SK-N-SH (cell line): ENCODE data around the gene SLC26A1. TPM values are rescaled to one million over a fixed set of nuclear protein-coding genes. Genes with fewer than 3 reads are reported as not detected.

Experiments used
- CTCF ChIA-PET: fragments of 300-600, 350-600 bp; formaldehyde crosslinking; extraction: SDS; loops from one replicate; lab custom pipeline; 2021; lab: Yijun Ruan, JAX
- POLR2A ChIA-PET: fragments of 350-600 bp; sonication (Branson Sonifier 250); formaldehyde crosslinking; extraction: SDS; loops from one replicate; lab custom pipeline; 2020; ENCODE audit warnings: antibody characterized with exemption, inconsistent platforms; lab: Yijun Ruan, JAX
- DNase-seq: peaks from one replicate; pipeline ENCODE4 v3.0.0; 2012
- H2AFZ ChIP-seq: fragments of 200-600 bp; sonication (generic); 2 replicates; pipeline ENCODE4 v1.8.1; 2016; ENCODE audit warnings: antibody characterized with exemption, mild to moderate bottlenecking, low read depth
- H3F3A ChIP-seq: fragments of 200-600 bp; sonication (generic); replicated peaks from 2 replicates; pipeline ENCODE3; 2016; ENCODE audit warnings: antibody characterized with exemption, mild to moderate bottlenecking; ENCODE audit not compliant: insufficient read depth
- H3K27ac ChIP-seq, 2 experiments: fragments of 200-500 bp in 1 of 2; fragments of 200-600 bp in 1 of 2; sonication (Bioruptor generic) in 1 of 2; sonication (generic), shearing (Covaris generic) in 1 of 2; 2 replicates each; pipeline versions ENCODE4 v1.5.1 to v1.6.1; 2014 to 2016; ENCODE audit warnings: low read depth in 2 of 2, inconsistent platforms in 1 of 2, low read length in 1 of 2, mild to moderate bottlenecking in 1 of 2, mixed read lengths in 1 of 2
- H3K27me3 ChIP-seq: fragments of 200-600 bp; sonication (generic), shearing (Covaris generic); 2 replicates; pipeline ENCODE4 v1.6.1; 2016; ENCODE audit warnings: mixed run types; ENCODE audit not compliant: insufficient read depth
- H3K36me3 ChIP-seq, 2 experiments: fragments of 200-500 bp in 1 of 2; fragments of 200-600 bp in 1 of 2; sonication (Bioruptor generic) in 1 of 2; sonication (generic) in 1 of 2; replicated peaks in 1 of 2; 2 replicates each; pipeline versions ENCODE3 to v1.5.1; 2014 to 2016; ENCODE audit warnings: low read length in 1 of 2, mild to moderate bottlenecking in 1 of 2; ENCODE audit not compliant: insufficient read depth in 2 of 2, control insufficient read depth in 1 of 2
- H3K4me1 ChIP-seq, 2 experiments: fragments of 200-500 bp in 1 of 2; fragments of 200-600 bp in 1 of 2; sonication (Bioruptor generic) in 1 of 2; sonication (generic), shearing (Covaris generic) in 1 of 2; 2 replicates each; pipeline versions ENCODE4 v1.5.1 to v1.6.1; 2014 to 2016; ENCODE audit warnings: low read depth in 1 of 2, low read length in 1 of 2, mixed run types in 1 of 2; ENCODE audit not compliant: insufficient read depth in 2 of 2, control insufficient read depth in 1 of 2
- H3K4me2 ChIP-seq: fragments of 200-600 bp; sonication (generic), shearing (Covaris generic); 2 replicates; pipeline ENCODE4 v1.6.1; 2017; ENCODE audit warnings: mixed run types
- H3K4me3 ChIP-seq, 2 experiments: fragments of 200-500 bp in 1 of 2; fragments of 200-600 bp in 1 of 2; sonication (Bioruptor generic) in 1 of 2; sonication (generic), shearing (Covaris generic) in 1 of 2; 2 replicates each; pipeline versions ENCODE4 v1.5.1 to v1.8.1; 2014 to 2016; ENCODE audit warnings: low read depth in 2 of 2, inconsistent platforms in 1 of 2, low read length in 1 of 2, mild to moderate bottlenecking in 1 of 2, mixed read lengths in 1 of 2, moderate library complexity in 1 of 2
- H3K79me2 ChIP-seq: fragments of 200-600 bp; sonication (generic); 2 replicates; pipeline ENCODE4 v1.8.1; 2017; ENCODE audit warnings: mild to moderate bottlenecking; ENCODE audit not compliant: insufficient read depth
- H3K9ac ChIP-seq: fragments of 200-600 bp; sonication (generic); 2 replicates; pipeline ENCODE4 v1.6.1; 2017; ENCODE audit warnings: mixed run types
- H3K9me2 ChIP-seq: fragments of 200-600 bp; sonication (generic); 2 replicates; pipeline ENCODE4 v1.6.1; 2017; ENCODE audit warnings: mixed run types
- H3K9me3 ChIP-seq: fragments of 200-600 bp; sonication (generic); 2 replicates; pipeline ENCODE4 v1.6.1; 2017; ENCODE audit warnings: mixed run types, mild to moderate bottlenecking, moderate library complexity
- H4K20me1 ChIP-seq: fragments of 200-600 bp; sonication (generic); 2 replicates; pipeline ENCODE4 v1.6.1; 2017; ENCODE audit warnings: mild to moderate bottlenecking, mixed run types; ENCODE audit not compliant: insufficient read depth
- EP300 ChIP-seq, 2 experiments: IDR thresholded peaks; 2 replicates each; pipeline versions ENCODE4 v1.4.0 to v1.6.1; 2012; ENCODE audit warnings: borderline replicate concordance in 1 of 2, low read depth in 1 of 2, low read length in 1 of 2
- FOXJ3 ChIP-seq: sonication (generic); formaldehyde crosslinking; IDR thresholded peaks from 2 replicates; pipeline ENCODE4 v1.5.1; 2020; ENCODE audit warnings: mild to moderate bottlenecking, missing genetic modification reagents
- GABPA ChIP-seq: IDR thresholded peaks from 2 replicates; pipeline ENCODE4 v1.4.0; 2012; ENCODE audit warnings: low read depth, mild to moderate bottlenecking
- GATA2 ChIP-seq: sonication (generic); formaldehyde crosslinking; IDR thresholded peaks from 2 replicates; pipeline ENCODE4 v1.5.0; 2020; ENCODE audit warnings: mild to moderate bottlenecking, missing genetic modification reagents
- JUND ChIP-seq: IDR thresholded peaks from 2 replicates; pipeline ENCODE4 v1.4.0; 2012
- MAX ChIP-seq: IDR thresholded peaks from 2 replicates; pipeline ENCODE4 v1.4.0; 2012; ENCODE audit warnings: low read depth
- MEF2A ChIP-seq: IDR thresholded peaks from 2 replicates; pipeline ENCODE4 v1.4.0; 2012; ENCODE audit warnings: low read depth, borderline replicate concordance
- MXI1 ChIP-seq: IDR thresholded peaks from 2 replicates; pipeline ENCODE4 v1.6.1; 2012; ENCODE audit warnings: mild to moderate bottlenecking, low read depth, low read length, improper control_type of control experiment
- PBX3 ChIP-seq: IDR thresholded peaks from 2 replicates; pipeline ENCODE4; 2012
- POLR2AphosphoS5 ChIP-seq: IDR thresholded peaks from 2 replicates; pipeline ENCODE4 v1.6.1; 2012; ENCODE audit warnings: low read depth, low read length
- REST ChIP-seq: IDR thresholded peaks from 2 replicates; pipeline ENCODE4 v1.6.1; 2012; ENCODE audit warnings: mild to moderate bottlenecking, low read depth, low read length, moderate library complexity
- RFX5 ChIP-seq: IDR thresholded peaks from 2 replicates; pipeline ENCODE4 v1.6.1; 2012; ENCODE audit warnings: mild to moderate bottlenecking, improper control_type of control experiment, low read length
- RXRA ChIP-seq: IDR thresholded peaks from 2 replicates; pipeline ENCODE4 v1.4.0; 2012; ENCODE audit warnings: low read depth, mild to moderate bottlenecking, borderline replicate concordance
- TCF12 ChIP-seq: IDR thresholded peaks from 2 replicates; pipeline ENCODE4 v1.4.0; 2012
- USF1 ChIP-seq: IDR thresholded peaks from 2 replicates; pipeline ENCODE4 v1.4.0; 2012; ENCODE audit warnings: low read depth, borderline replicate concordance
- USF2 ChIP-seq: fragments of 150-350 bp; IDR thresholded peaks from 2 replicates; pipeline ENCODE4 v1.6.1; 2017; ENCODE audit warnings: antibody characterized with exemption, low read length, low read depth, borderline replicate concordance
- YY1 ChIP-seq: IDR thresholded peaks from 2 replicates; pipeline ENCODE4 v1.4.0; 2012; ENCODE audit warnings: low read depth, mild to moderate bottlenecking
- ZBTB33 ChIP-seq: IDR thresholded peaks from 2 replicates; pipeline ENCODE4 v1.4.0; 2012; ENCODE audit warnings: low read depth, borderline replicate concordance
- WGBS: methylation state at CpG from one replicate; pipeline ENCODE4 v1.1.6; 2017; ENCODE audit warnings: low lambda C conversion rate; 5-methylcytosine and 5-hydroxymethylcytosine counted together
- polyA plus RNA-seq, 3 experiments: library from polyadenylated mRNA; depleted of rRNA; stranded (reverse); fragments of >200 nt; gene quantifications; 2 replicates each; pipeline ENCODE4 v1.2.3, GENCODE V29; 2012

The SLC26A1 gene
- polyA plus RNA-seq, 1 of the 3 experiments (the other 2 are of a cell fraction) = 0.05 TPM

- Histone ChIP-seq H3K9me3 (no peaks in the 10 kb centered on the region), H3F3A (peaks cover 8% of the 10 kb centered on the region), H3K4me3 (no peak overlapping the region), H2AFZ (no peak overlapping the region), H3K79me2 (no peaks in the 10 kb centered on the region), H3K4me2 (no peak overlapping the region), H3K27me3 (peaks cover 7% of the 10 kb centered on the region; the same call in 1 of the 2 replicates), H3K9ac (no peak overlapping the region), H3K9me2 (no peaks in the 10 kb centered on the region), H4K20me1 (no peaks in the 10 kb centered on the region), H3K36me3 (peaks cover 0 to 4% of the 10 kb centered on the region in 2 experiments), H3K27ac (no peak overlapping the region), H3K4me1 (no peaks in the 10 kb centered on the region; a peak in 1 of 4 replicates)
- DNase-seq = no peak
- ChIA-PET CTCF (no interaction called here), POLR2A (no interaction called here)
- TF ChIP-seq YY1 = no peak
- no peak for TF ChIP-seq RXRA
- TF ChIP-seq GATA2 (CRISPR knock-in tag) = no peak
- TF ChIP-seq TCF12 = no peak
- TF ChIP-seq REST = no peak
- WGBS = 80% methylated on average over 5 of the region's 26 CpGs
Observed at GRCh38 chr4:1027219-1027914, 34.2 kb upstream of the SLC26A1 start.

GRCh38 chr4:1026115-1026514 is 32.9 kb upstream of the SLC26A1 start:
- peak; percentile 67 for DNase-seq
- 55% methylated on average over 12 of the region's 17 CpGs for WGBS
- no peak for TF ChIP-seq ZBTB33
- no peak for TF ChIP-seq JUND
- no peak for TF ChIP-seq FOXJ3 (CRISPR knock-in tag)
- no peak for TF ChIP-seq MEF2A
- TF ChIP-seq EP300 (IDR thresholded peaks at IDR 0.05; ENCODE audit: borderline replicate concordance in 1 of 2, low read depth in 1 of 2, low read length in 1 of 2) = no peak
- no peak for TF ChIP-seq GABPA
- TF ChIP-seq GATA2 (CRISPR knock-in tag) = no peak
- TF ChIP-seq USF1 = no peak
- no peak for TF ChIP-seq USF2
- TF ChIP-seq MAX = no peak
- no peak for TF ChIP-seq MXI1
- TF ChIP-seq RFX5 = no peak
- no peak for TF ChIP-seq POLR2AphosphoS5
- no peak for TF ChIP-seq PBX3

More at GRCh38 chr4:1026115-1026514, 32.9 kb upstream of the SLC26A1 start:
- POLR2A ChIA-PET = no interaction called here
- Histone ChIP-seq H3K79me2 (no peaks in the 10 kb centered on the region), H3K9me3 (no peaks in the 10 kb centered on the region), H3K36me3 (peaks cover 0 to 4% of the 10 kb centered on the region in 2 experiments), H3K9me2 (no peaks in the 10 kb centered on the region), H3K4me1 (no peaks in the 10 kb centered on the region; a peak in 1 of 4 replicates), H3K27me3 (no peaks in the 10 kb centered on the region), H3K27ac (no peak overlapping the region), H3K4me2 (no peak overlapping the region), H3K4me3 (no peak overlapping the region), H3K9ac (no peak overlapping the region), H2AFZ (no peak overlapping the region), H3F3A (peaks cover 8% of the 10 kb centered on the region), H4K20me1 (no peaks in the 10 kb centered on the region)
- CTCF ChIA-PET = no interaction called here
